HG03460 (cell line): ENCODE results near the gene TMEM179.
"Not testable (repeated sequence)": the region's sequence is repeated elsewhere in the genome, so short reads cannot be mapped to it uniquely, and the experiment has no call there.

ENCODE experiments used
- ATAC-seq: cut with Tn5 transposase; IDR thresholded peaks from one replicate; pipeline ENCODE4 v1.9.1; 2021; ENCODE audit not compliant: unreplicated experiment

The TMEM179 gene

GRCh38 chr14:104604458-104605449 lies at the start of gene TMEM179:
TMEM179 (minus strand) TSS chr14:104604772; CDS start chr14:104604741, 31 bp downstream.
- ATAC-seq, result no peak

DNA sequence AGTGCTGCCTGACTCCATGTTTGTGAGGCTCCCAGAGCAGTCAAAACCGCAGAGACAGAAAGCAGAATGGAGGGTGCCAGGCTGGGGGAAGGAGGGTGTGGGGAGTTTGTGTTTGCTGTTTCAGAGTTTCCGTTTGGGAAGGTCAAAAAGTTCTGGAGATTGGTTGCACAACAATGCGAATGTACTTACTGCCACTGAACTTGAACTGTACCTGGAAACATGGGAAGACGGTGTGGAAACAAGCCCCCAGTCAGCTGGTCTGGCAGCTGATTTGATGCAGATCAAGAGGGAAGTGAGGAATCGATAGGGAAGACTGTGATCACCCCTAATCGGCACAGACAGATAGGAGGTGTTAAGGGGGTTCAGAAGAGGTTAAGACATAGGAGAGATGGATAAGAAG lies 49.5 kb upstream of the TMEM179 start:
- no peak for ATAC-seq

- ATAC-seq, result not testable (repeated sequence)
These were observed 48.8 kb upstream of the TMEM179 start for GRCh38 chr14:104653130-104653920.

- ATAC-seq, result no peak
These were observed 47.8 kb upstream of the TMEM179 start for GRCh38 chr14:104652386-104652785.

DNA sequence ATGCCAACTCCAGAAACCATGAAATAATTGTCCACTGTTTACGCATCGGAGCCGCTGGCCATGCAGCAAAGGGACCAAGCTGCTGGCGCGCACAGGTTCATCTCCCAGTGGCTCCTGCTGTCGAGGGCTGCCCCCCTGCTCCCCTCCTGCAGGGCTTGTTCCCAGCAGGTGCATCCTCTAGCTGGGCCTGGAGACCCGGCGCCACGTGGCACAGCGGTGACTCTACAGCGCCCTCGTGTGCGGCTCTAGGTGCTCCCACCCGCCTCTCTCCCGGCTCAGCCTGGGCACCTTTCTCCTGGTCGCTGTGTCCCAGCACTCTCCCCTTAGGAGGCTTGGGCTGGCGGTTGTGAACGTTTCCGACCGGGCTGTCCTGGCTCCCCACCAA lies 47.3 kb upstream of the TMEM179 start:
- no peak for ATAC-seq

- no peak for ATAC-seq
These were observed 46.7 kb upstream of the TMEM179 start for GRCh38 chr14:104650981-104651875.

- peak; percentile 69 for ATAC-seq
These were observed 45.7 kb upstream of the TMEM179 start for GRCh38 chr14:104650057-104650980.

- no peak for ATAC-seq
These were observed 43.0 kb upstream of the TMEM179 start for GRCh38 chr14:104647467-104648043.

GRCh38 chr14:104644656-104645378 lies 40.2 kb upstream of the TMEM179 start:
- no peak for ATAC-seq

DNA sequence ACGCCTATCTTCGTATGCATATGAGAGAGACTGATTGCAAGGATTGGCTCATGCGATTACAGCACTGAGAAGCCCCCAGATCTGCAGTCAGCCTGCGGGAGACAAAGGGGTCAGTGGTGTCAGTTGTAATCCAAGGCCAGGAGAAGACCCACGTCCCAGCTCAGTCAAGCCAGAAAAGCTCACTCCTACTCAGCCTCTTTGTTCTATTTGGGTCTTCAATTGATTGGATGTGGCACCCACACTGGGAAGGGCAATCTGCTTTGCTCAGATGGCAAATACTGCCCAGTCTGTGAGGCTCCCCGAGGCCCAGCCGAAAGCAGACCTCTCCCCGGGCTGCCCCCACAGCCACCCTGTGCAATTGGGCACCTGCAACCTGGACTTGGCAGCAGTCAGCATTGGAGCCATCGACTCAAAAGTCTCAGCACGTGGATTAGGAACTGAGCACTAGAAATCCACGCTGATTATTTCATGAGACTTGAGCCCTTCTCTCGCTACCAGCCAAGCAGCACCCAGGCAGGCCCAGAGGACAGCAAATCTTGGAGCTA lies 39.6 kb upstream of the TMEM179 start:
- ATAC-seq, result no peak

DNA sequence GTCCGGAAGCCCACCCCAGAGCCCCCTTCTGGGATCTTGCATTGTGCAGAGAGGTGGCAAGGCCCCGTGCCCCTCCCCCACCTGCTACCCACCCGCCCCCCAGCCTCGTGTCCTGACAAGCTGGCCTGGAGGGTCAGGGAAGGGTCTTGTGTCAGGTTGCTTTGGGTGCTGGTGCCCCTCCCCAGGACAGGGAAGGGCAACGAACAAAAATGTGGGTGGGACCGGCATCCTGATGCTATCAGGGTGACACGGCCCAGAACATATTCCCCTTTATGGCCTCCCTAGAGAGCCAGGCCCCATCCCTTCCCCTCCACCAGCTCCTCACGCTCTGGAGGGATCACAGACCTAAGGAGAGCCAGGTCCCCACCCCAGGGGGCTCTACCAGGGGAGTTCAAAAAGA lies 38.7 kb upstream of the TMEM179 start:
- ATAC-seq, result no peak

DNA sequence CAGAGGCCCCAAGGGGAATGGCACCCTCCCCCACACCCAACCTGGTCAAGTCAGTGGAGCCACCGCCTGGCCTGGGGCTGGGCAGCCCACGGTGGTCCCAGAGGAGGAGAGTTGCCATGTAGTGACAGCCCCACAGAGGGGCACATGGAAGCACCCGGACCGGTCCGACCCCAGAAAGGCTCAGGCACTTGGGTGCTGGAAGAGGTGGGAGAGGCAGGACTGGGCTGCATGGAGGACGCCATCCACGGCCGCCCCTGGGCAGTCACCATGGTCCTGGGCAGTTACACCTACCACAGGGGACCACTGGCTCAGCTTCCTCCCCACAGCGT lies 37.9 kb upstream of the TMEM179 start:
- no peak for ATAC-seq

DNA sequence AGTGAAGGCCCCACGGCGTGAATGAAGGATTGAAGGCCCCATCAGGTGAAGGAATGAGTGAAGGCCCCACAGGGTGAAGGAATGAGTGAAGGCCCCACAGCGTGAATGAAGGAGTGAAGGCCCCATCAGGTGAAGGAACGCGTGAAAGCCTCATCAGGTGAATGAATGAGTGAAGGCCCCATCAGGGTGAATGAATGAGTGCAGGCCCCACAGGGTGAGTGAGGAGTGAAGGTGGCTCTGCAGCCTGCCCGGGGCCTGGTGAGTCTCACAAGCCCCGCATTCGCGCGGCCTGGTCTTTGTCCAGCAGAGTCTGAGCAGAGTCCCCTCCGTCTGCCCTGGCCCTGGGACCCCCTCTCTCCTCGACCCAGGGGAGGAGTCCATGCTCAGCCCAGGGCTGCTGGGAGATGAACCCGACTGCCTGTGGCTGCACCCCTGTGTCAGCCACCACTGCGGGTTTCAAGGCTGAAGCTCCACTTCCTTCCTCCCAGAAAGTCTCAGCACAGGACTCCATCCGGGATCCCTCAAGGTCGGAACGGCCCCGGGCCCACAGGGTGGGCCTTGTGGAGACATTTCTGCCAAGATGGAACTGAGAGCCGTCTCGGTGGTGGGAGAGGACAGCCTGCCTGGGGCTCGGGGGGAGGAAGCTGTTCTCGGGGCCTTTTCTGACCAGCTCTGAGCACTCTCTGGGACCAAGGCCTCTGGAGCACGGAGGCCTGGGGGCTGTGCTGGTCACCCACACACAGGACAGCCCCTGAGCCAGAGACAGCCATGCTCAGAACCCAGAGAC lies 37.4 kb upstream of the TMEM179 start:
- ATAC-seq, result no peak

GRCh38 chr14:104640681-104641080 lies 36.1 kb upstream of the TMEM179 start:
- ATAC-seq, result no peak

DNA sequence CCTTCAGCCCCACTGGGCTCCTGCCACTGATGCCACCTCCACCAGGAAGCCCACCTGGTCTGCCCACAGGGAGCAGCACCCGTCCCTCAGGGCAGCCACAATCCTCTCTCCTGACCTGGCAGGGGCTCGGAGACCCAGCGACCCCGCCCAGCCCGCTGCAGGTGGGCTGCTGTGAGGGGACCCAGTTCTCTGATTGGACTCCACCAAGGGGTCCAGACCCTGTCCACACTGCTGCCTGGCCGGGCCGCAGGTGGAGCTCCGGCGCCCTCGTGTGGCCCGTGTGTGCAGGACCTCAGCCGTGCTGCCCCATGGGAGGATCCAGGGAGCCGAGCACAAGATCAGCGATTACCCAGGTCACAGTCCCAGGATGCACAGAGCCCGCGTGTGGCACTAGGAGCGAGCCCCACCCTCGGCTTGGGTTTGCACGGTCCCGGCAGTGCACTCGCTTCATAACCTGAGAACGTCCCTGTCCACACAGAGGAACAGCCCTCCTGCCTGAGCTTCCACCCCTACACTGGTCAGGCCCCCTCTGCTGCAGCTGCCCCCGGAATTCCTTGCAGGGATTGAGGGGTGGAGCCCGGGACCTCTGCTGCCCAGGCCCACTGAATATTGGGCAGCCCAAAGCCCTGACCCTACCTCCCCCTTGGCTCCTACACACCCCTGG lies 35.4 kb upstream of the TMEM179 start:
- ATAC-seq, result no peak

DNA sequence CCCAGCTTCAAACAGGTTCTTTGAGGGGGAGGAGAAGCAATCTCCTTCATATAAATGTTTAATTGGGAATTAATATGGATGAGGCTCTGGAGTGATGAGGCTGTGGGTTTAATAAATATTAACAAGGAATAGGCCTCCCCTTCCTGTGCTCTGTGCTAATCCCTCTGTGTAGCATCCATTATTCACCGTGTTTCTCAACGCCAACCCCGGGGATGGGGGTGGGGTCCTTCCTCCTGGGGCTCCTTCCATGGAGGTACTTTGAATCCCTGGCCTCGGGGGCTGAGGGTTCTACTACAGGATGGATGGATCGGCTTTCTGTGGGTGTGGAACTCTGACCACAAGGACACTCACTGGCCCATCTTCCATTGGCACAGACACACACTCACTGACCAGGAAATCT lies 34.9 kb upstream of the TMEM179 start:
- ATAC-seq, result no peak

- no peak for ATAC-seq
These were observed 34.4 kb upstream of the TMEM179 start for GRCh38 chr14:104638927-104639450.
